ENCODE measurements around the gene PEAR1.
"Not testable (repeated sequence)": the region's sequence is repeated elsewhere in the genome, so short reads cannot be mapped to it uniquely, and the experiment has no call there.

Gene PEAR1

GRCh38 chr1:156922986-156923669 lies 29.6 kb downstream of the PEAR1 start:
- Histone ChIP-seq H3K9ac (ENCODE audit: insufficient read length) (no peak overlapping the region), H3K27ac (no peak overlapping the region), H3K4me3 (no peak overlapping the region), H3K36me3 (ENCODE audit: insufficient read depth, low read length) (no peaks in the 10 kb centered on the region), H3K9me3 (ENCODE audit: low read depth, low read length) (no peaks in the 10 kb centered on the region)
- no peak for DNase-seq (ENCODE audit: low read depth, low spot score)
- TF ChIP-seq POLR2AphosphoS5 (IDR thresholded peaks at IDR 0.05; ENCODE audit: borderline replicate concordance, low read depth, low read length) = no peak
- TF ChIP-seq FOXP2 (optimal IDR thresholded peaks at IDR 0.05; ENCODE audit: control extremely low read depth, extremely low read length, insufficient read depth) = no peak
- TF ChIP-seq EZH2 (IDR thresholded peaks at IDR 0.05) = no peak

DNA sequence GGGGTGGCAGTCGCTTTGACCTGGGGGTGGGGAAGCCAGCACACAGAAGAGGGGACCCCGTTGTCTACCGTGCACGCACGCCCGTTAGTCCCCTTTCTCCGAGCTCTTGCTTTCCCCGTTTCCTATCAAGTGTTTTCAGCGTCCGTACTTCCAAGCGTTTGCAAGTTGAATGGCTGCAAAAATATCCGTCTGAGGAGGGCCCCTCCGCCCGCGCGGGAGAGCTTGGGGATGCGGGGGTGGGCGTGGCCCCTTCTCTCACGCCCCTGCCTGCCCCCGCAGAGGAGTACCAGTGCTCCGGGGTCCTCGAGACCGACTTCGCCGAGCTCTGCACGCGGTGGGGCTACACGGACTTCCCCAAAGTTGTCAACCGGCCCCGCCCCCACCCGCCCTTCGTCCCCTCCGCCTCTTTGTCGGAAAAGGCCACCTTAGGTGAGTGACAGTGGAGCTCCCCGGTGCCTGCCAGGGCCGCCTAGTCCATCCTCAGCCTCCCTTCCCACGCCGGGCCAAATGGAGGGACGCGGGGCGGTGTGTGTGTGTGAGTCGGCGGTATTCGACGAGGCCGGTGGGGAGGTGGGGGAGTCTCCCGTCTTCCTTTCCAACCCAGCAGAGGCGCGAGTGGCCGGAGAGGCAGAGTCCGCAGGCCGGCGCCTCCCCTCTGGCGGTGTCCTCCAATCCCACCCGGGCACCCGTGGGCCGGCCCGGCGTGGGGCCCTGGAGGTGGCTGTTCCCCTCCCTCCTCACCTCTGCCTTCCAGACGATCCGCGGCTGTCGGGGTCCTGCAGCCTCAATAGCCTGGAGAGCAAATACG lies 30.4 kb downstream of the PEAR1 start:
- TF ChIP-seq POLR2AphosphoS5 (IDR thresholded peaks at IDR 0.05; ENCODE audit: borderline replicate concordance, low read depth, low read length) = no peak
- TF ChIP-seq FOXP2 (optimal IDR thresholded peaks at IDR 0.05; ENCODE audit: control extremely low read depth, extremely low read length, insufficient read depth) = no peak
- no peak for TF ChIP-seq EZH2 (IDR thresholded peaks at IDR 0.05)
- no peaks in the 10 kb centered on the region for H3K9me3 ChIP-seq (ENCODE audit: low read depth, low read length)
- H3K36me3 ChIP-seq (ENCODE audit: insufficient read depth, low read length) = no peaks in the 10 kb centered on the region
- no peak overlapping the region for H3K27ac ChIP-seq
- DNase-seq (ENCODE audit: low read depth, low spot score) = no peak
- no peak overlapping the region for H3K9ac ChIP-seq (ENCODE audit: insufficient read length)
- no peak overlapping the region for H3K4me3 ChIP-seq

GRCh38 chr1:156924478-156925153 lies 31.1 kb downstream of the PEAR1 start:
- H3K36me3 ChIP-seq (ENCODE audit: insufficient read depth, low read length) = no peaks in the 10 kb centered on the region
- TF ChIP-seq EZH2 (IDR thresholded peaks at IDR 0.05) = no peak
- TF ChIP-seq POLR2AphosphoS5 (IDR thresholded peaks at IDR 0.05; ENCODE audit: borderline replicate concordance, low read depth, low read length) = no peak
- TF ChIP-seq FOXP2 (optimal IDR thresholded peaks at IDR 0.05; ENCODE audit: control extremely low read depth, extremely low read length, insufficient read depth) = no peak
- no peak overlapping the region for H3K4me3 ChIP-seq
- no peak overlapping the region for H3K9ac ChIP-seq (ENCODE audit: insufficient read length)
- no peak overlapping the region for H3K27ac ChIP-seq
- DNase-seq (ENCODE audit: low read depth, low spot score) = no peak
- H3K9me3 ChIP-seq (ENCODE audit: low read depth, low read length) = no peaks in the 10 kb centered on the region

DNA sequence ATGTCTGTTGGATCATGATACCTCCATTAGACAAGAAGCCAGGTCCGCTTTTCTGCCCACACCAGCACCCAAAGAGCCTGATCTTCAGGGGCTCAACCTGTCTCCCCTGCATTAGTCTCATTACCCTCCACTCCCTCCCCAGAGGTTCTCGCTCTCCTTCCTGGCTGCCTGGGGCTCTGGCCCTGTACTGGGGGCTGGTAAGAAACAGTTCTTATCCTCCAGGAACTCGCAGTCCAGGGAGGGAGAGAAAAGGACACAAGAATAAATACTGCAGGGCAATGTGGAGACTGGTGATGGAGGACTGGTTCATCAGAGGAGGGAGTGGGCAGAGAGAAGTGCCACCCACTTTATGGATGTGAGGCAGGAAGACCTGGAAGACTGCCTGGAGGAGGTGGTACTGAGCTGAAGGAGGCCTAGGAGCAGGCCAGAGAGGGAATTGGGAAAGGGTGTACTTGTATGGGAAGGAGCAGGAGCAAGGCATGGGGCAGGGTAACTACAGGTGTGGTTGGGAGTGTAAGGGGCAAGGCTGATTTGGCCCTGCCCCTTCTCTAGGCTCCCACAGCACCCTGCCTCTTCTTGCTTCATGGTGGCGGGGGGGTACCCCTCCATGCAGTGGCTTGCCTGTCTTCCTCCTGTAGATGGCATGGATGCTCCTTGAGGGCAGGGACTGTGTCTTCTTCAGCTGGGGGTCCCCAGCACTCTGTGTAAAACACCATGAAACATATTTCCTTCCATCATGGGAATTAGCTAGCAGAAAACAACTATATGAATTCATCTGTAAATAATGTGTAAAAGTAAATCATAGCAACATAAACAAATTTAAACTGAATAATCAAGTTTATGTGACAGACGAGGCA lies 31.9 kb downstream of the PEAR1 start:
- no peak for DNase-seq (ENCODE audit: low read depth, low spot score)
- no peaks in the 10 kb centered on the region for H3K9me3 ChIP-seq (ENCODE audit: low read depth, low read length)
- H3K27ac ChIP-seq = no peak overlapping the region
- no peak overlapping the region for H3K9ac ChIP-seq (ENCODE audit: insufficient read length)
- no peaks in the 10 kb centered on the region for H3K36me3 ChIP-seq (ENCODE audit: insufficient read depth, low read length)
- H3K4me3 ChIP-seq = no peak overlapping the region
- TF ChIP-seq EZH2 (IDR thresholded peaks at IDR 0.05) (no peak), POLR2AphosphoS5 (IDR thresholded peaks at IDR 0.05; ENCODE audit: borderline replicate concordance, low read depth, low read length) (no peak), FOXP2 (optimal IDR thresholded peaks at IDR 0.05; ENCODE audit: control extremely low read depth, extremely low read length, insufficient read depth) (no peak)

DNA sequence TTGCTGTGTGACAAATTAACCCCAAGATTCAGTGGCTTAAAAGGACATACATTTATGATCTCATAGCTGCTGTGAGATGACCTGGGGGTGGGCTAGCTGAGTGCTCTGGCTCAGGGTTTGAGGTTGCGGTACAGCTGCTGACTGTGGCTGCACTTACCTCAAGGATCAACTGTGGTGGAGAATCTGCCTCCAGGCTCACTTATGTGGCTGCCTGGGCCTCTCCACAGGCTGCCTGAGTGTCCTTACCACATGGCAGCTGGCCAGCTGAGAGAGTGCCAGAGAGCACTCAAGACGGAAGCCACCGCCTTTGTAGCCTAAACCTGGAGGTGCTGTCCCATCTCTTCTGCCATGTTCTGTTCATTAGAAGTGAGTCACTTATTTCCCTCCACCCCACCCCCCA lies 32.7 kb downstream of the PEAR1 start:
- DNase-seq (ENCODE audit: low read depth, low spot score) = peak; percentile 26
- Histone ChIP-seq H3K9me3 (ENCODE audit: low read depth, low read length) (no peaks in the 10 kb centered on the region), H3K36me3 (ENCODE audit: insufficient read depth, low read length) (no peaks in the 10 kb centered on the region), H3K9ac (ENCODE audit: insufficient read length) (no peak overlapping the region), H3K27ac (no peak overlapping the region), H3K4me3 (no peak overlapping the region)
- no peak for TF ChIP-seq FOXP2 (optimal IDR thresholded peaks at IDR 0.05; ENCODE audit: control extremely low read depth, extremely low read length, insufficient read depth)

DNA sequence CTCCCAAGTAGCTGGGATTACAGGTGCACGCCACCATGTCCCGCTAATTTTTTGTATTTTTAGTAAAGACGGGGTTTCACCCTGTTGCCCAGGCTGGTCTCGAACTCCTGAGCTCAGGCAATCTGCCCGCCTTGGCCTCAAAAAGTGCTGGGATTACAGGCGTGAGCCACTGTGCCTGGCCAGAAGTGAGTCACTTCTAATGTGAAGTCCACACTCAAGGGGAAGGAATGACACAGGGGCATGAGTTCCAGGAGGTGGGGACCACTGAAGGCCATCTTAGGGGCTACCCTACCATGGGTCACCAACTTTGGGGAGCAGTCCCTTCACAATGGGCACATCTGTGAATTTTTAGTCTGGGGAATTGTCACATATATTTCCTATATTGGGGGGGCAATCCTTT lies 33.2 kb downstream of the PEAR1 start:
- not testable (repeated sequence) for H3K4me3 ChIP-seq; H3K9me3 ChIP-seq (ENCODE audit: low read depth, low read length); H3K36me3 ChIP-seq (ENCODE audit: insufficient read depth, low read length); DNase-seq (ENCODE audit: low read depth, low spot score); H3K27ac ChIP-seq; H3K9ac ChIP-seq (ENCODE audit: insufficient read length)

- DNase-seq (ENCODE audit: low read depth, low spot score) = no peak
- no peaks in the 10 kb centered on the region for H3K36me3 ChIP-seq (ENCODE audit: insufficient read depth, low read length)
- H3K9ac ChIP-seq (ENCODE audit: insufficient read length) = no peak overlapping the region
- no peak overlapping the region for H3K27ac ChIP-seq
- peak overlapping the region; percentile 47; the same call in 1 of the 2 replicates for H3K4me3 ChIP-seq
- no peaks in the 10 kb centered on the region for H3K9me3 ChIP-seq (ENCODE audit: low read depth, low read length)
- TF ChIP-seq POLR2AphosphoS5 (IDR thresholded peaks at IDR 0.05; ENCODE audit: borderline replicate concordance, low read depth, low read length) (no peak), EZH2 (IDR thresholded peaks at IDR 0.05) (no peak), FOXP2 (optimal IDR thresholded peaks at IDR 0.05; ENCODE audit: control extremely low read depth, extremely low read length, insufficient read depth) (no peak)
These were observed 33.9 kb downstream of the PEAR1 start for GRCh38 chr1:156927215-156928042.
